DMS79 treated with DMSO at 0.1 percent for 48 hours (cell line): ENCODE measurements around the gene CCR9.
"Not testable (repeated sequence)": the region's sequence is repeated elsewhere in the genome, so short reads cannot be mapped to it uniquely, and the experiment has no call there.

Experiments
- DNase-seq: peaks from one replicate; lab custom pipeline; 2025; lab: John Stamatoyannopoulos, UW

Gene CCR9, protein sequence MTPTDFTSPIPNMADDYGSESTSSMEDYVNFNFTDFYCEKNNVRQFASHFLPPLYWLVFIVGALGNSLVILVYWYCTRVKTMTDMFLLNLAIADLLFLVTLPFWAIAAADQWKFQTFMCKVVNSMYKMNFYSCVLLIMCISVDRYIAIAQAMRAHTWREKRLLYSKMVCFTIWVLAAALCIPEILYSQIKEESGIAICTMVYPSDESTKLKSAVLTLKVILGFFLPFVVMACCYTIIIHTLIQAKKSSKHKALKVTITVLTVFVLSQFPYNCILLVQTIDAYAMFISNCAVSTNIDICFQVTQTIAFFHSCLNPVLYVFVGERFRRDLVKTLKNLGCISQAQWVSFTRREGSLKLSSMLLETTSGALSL

DNA sequence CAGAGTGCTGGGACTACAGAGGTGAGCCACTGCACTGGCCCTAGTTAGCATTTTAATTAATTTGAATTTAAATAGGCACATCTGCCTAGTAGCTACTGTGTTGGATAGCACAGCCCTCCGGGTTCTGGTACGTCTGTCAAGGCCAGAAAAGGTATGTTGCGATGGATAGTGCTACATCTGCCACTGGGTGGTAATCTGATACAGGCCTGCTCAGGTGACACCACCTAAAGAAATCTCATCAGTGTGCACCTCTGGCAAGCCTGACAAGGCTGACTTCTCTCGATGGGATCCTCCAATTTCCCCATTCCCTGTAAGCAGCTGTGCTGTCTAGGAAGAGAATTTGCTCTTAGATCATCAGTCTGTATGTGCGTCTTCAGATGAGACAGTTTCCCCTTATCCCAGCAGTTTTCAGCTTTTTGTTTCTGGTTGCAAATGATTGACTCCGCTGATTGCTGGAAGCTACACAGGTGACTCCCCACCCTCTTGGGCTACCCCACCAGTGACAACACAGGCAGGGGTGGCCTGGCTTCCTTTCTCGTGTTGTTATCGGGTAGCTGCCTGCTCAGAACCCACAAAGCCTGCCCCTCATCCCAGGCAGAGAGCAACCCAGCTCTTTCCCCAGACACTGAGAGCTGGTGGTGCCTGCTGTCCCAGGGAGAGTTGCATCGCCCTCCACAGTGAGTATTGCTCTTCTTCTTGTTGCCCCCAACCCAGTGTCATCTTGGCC, at the start of gene CCR9:
TSS of gene CCR9 (plus strand) at position 565 of the 727 bp plus-strand sequence. CDS start 8,391 bp downstream, outside the sequence.
- DNase-seq, result no peak

DNA sequence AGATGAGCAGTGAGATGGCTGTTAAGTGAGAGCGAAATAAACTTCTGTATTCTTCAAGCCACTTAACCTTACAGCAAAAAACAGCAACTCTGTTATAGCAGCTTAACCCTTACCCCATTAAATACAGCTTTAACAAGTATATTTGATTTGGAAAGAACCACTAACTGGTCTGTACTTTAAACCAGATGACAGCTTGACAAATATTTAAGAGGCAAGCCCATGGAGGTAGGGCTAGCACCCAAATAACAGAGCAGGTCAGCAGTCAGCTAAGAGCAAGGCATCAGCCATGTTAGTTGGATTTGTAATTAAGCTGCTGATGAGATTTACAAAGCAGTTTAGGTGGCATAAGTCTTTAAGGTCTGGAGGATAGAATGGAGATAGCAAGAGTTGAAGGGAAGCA, 47.9 kb upstream of the CCR9 start:
- DNase-seq, result no peak

DNA sequence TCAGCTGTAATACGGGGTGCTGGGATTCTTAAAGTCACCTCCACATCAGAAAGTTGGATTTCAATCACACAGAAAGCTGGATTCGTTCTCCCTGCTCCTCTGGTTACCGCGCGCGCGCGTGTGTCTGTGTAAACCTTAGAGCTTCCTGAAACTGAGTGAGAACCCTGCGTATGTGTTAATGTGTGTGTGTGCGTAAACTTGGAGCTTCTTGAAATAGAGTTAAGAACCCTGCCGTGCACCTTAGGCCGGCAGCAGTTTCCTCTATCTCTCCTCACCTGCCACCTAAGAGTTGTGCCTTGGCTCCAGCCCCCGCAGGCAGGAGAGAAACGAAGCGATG, 45.0 kb upstream of the CCR9 start:
- no peak for DNase-seq

DNA sequence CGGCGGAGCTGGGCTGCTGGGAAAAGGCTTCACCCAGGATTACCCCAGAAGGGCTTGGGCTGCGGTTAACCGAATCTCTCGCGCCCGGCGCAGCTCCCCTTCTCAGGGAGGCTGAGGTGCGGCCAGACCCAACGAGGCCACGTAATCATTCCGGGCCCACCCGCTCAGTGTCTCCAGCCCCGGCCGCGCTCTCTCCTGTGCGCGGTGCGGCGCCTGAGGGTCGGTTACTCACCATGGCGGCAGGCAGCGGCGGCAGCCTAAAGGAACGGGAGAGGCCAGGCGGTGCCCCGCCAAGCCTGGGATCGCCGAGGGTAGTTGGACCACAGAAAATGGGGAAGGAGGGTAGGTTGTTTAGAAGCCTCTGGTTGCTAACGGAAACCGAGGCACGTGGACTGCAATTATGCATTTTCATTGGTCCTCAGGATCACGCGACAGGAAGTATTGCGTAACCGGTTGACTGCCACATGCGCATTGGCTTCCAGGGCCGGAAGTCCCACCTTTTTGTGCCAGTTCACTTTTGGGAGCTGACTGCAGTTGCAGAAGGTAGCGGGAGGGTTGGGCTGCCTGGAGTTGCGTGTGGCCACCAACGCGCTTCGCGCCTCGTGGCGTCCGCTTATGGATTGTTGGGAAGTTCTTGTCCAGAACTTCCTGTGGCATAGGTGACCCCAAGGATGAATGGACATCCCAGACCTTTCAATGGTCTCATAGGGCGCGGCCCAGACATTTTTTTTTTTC, 44.4 kb upstream of the CCR9 start, which contains the start of gene LZTFL1:
TSS of gene LZTFL1 (minus strand) at position 363 of the 735 bp plus-strand sequence. CDS start at position 235, 128 bp downstream.
- peak; percentile 77 for DNase-seq

DNA sequence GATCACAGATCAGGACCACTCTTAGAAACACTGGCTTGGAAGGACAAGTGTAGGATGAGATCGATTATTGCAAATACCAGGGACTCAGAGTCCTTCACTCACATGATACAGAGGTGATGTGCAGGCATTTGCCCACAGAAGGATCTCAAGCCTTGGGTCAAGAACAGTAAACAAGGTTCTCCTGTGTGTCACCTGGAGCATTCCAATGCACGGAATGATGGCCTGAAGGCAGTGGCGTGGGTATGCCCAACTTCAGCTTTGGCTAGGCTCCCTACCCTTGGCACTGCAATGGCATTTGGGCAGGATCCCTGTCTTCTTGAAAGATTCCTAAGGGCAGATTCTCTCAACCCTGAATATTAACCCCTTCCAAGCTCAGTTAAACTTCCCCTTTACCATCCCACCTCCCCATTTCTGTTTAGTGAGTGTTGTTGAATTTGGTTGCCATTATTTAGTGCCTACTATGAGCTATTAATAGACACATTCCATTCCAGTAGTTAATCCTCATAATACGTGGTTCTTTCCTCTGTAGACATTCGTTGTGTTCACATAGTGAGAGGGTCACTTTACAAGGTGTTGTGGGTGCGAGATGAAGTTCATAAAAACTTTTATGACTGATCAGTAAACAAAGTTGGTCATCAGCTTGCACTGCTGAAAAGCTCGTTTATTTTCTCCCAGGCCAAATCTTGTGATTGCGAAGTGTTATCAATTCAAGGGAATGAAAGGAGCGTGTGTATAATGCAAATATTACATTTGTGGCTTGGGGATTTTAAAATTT, 43.3 kb upstream of the CCR9 start:
- no peak for DNase-seq

DNA sequence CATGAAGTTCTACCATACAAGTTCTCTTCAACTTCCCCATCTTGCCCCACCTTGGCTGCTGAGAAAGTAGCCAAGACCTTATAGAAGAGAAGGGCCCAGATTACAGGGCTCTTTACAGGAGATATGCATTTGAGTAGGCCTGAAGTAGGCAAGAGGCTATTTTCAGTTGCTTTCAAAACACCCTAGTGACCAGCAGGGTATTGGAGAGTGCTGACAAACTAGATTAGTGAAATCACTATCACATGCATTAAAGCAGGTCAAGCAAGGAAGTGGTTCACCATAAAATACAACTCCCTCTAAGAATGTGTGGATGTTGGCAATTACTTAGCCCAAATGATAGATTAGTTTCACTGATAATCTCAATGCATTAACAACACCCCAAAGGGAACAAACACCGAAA, 41.7 kb upstream of the CCR9 start:
- DNase-seq, result no peak

DNA sequence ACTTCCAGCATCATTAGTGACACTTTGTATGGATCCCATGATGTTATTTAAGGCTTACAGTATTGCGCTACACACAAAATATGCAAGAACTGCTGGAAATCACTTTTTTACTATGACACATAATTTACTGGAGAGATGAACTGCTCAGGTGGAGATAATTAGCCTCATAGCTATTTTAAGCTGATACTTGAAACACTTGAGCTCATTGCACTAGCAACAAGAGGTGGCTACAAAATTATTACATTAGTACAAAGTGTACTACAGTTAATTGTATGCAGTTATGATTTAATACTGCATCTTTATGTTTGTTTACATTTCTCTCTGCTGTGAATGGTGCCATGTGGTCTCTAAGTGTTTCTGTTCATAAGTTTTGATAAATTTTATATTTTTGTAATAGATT, 38.0 kb upstream of the CCR9 start:
- DNase-seq, result no peak

DNA sequence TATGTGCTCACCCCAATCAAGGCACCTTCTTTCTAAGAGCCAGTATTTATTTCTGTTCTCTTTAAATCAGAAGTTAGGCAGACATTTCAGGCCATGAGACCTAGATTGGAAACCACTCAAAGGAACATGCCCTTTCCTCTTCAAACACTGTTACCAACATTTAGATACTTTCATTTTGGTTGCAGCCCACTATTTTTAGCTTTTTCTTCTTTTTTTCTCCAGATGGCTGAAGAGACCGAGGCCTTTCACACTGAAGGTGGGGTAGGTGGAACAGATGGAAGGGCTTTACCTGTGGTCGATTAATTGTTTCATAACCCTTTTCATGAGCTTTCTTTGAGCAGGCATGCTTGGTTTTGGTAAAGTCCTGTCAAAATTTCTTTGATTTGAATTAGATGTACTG, 33.5 kb upstream of the CCR9 start:
- no peak for DNase-seq

DNA sequence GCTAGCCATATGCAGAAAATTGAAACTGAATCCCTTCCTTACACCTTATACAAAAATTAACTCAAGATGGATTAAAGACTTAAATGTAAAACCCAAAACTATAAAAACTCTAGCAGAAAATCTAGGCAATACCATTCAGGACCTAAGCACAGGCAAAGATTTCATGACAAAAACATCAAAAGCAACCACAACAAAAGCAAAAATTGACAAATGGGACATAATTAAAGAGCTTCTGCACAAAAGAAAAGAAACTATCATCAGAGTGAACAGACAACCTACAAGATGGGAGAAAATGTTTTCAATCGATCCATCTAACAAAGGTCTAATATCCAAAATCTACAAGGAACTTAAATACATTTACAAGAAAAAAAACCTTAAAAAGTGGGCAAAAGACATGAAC, 30.0 kb upstream of the CCR9 start:
- DNase-seq, result not testable (repeated sequence)

DNA sequence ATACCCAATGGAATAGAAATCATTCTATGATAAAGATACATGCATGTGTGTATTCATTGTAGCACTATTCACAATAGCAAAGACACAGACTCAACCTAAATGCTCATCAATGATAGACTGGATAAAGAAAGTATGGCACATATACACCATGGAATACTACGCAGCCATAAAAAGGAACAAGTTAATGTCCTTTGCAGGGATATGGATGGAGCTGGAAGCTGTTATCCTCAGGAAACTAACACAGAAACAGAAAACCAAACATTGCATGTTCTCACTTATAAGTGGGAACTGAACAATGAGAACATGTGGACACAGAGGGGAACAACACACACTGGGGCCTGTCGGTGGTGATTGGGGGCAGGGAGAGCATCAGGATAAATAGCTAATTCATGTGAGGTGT, 29.3 kb upstream of the CCR9 start:
- DNase-seq, result not testable (repeated sequence)

DNA sequence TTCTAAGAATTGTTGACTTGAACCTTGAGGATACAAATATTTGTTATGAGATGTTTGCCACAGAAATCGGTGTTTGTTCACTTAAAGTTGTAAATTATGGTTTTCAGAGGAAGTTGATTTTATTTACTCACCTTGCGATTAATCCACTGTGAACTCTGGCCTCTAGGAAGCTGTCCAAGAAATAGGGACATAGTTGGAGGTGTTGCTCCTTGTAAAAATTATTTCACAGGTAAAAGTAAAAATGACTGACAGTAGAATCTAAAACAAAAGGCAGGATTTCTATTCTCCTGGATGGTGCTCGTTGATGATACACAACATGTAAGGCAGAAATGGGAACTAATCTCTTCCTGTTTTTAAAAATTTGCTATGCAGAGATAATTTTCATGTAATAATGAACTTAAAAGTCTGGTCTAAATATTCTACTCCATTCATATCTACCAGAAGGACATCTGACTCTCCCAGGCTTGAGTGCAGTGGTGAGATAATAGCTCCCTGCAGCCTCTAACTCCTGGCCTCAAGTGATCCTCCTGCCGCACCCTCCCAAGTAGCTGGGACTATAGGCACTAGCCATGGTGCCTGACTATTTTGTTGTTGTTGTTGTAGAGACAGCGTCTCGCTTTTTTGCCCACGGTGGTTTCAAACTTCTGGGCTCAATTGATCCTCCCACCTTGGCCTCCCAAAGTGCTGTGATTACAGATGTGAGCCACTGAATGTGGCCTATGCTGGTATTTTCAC, 27.4 kb upstream of the CCR9 start:
- DNase-seq, result no peak

DNA sequence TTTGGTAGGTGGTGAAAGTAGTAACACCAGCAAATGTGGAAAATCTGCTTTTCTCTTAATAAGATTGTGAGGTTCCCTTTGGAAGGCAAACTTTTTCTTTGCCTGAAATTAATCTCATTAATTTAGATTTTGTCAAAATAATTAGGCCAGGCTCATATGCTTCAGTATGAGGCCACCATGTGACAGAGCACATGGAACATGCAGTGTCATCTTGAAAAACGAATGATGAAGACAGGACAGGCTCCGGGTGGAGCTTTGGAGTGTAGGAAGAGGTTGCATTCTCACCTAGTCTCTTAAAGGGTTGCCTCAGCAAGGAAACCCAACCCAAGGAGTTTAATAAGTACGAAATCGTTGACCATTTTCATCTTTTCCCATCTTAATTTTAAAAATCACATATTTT, 25.9 kb upstream of the CCR9 start:
- DNase-seq, result no peak

DNA sequence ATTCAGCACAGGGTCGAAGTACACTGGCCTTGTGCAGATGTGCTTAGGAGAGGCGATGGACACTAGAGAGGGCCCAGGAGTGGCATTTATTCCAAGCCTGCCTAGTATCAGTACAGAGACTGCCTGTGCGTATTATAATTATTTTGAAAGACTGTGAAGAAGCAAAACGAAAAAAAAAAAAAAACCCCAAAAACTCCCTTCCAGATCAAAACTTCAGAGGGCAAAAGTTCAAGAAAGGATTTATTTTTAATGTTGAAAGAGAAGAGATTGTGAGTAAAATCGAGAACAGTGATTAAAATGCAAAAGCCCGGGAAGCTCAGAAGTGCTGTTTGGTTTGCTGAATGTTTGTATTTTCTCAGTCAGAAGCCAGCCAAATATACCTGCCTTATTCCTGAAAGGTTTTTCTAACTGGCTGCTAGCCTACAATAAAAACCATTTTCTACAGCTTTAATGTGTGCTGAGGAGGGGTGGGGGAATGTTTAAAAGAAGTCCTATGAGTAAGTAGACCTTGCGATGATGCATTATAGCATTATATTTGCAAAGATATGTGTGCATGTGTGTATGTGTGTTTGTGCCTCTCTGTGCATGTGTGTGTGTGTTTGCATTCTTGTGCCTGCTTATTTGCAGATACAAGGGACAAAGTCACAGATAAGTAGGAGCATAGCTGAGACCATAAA, 25.2 kb upstream of the CCR9 start:
- DNase-seq, result no peak

DNA sequence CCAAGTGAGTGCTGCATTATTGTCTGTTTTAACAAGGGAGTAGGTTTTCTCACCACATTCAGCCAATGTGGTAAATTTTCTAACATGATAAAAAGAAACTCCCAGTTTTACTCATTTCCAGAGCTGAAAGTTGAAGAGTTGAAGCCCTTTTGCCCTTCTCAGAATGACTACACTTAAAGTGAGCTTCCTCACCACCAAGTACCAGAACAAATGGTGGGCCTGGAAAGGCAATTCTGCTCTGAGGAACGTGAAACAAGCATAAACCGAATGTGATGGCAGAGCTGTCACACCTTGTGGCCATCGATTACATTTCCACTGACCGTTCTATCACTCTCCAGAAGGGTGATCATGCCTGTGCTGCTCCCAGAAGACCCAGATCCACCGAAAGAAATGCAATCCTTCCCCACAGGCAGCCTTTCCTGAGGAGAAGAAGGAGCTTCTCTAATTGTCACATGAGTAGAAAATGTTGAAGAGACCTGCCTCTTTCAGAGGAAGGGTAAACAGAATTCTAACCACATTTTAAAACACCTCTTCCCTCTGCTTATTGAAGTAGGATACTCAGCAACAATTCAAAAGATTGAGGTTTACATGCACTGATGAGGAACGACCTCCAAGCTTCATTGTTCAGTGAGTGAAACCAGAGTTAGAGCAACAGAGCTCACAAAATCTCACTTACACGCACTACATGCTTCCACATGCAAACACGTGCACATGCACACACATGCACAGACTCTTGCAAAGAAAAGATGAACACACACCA, 21.4 kb upstream of the CCR9 start:
- DNase-seq, result peak; percentile 27

DNA sequence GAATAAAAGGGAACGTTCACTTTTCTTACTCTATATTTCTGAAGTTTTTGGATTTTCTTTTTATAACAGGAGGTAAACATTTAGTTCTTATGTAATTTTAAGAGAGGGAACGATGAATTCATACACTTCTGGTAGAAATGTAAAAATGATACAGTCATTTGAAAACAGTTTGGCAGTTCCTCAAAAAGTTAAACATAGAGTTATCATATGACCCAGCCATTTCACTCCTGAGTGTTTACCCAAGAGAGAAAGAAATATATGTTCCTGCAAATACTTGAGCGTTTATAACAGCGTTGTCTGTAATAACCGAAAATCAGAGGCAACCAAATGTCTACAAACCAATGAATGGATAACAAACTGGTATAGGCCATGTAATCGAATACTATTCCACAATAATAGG, 20.8 kb upstream of the CCR9 start:
- no peak for DNase-seq

DNA sequence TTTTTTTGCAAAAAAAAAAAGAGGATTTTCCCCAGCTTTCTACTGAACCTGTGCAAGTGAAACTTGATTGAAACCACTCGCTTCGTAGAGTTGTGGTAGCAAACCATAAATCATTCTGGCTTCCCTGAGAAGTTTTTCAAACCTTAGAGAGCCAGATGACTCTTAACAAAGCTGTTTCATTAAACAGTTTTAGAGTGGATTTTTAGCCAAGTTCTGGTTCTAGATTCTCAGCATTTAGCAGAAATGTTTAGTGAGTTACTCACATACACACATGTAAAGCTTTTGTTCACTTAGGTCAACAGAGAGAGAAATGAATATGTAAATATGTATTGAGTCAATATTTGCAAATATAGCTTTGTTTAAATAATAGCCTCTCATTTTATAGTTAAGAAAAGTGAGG, 18.1 kb upstream of the CCR9 start:
- no peak for DNase-seq

DNA sequence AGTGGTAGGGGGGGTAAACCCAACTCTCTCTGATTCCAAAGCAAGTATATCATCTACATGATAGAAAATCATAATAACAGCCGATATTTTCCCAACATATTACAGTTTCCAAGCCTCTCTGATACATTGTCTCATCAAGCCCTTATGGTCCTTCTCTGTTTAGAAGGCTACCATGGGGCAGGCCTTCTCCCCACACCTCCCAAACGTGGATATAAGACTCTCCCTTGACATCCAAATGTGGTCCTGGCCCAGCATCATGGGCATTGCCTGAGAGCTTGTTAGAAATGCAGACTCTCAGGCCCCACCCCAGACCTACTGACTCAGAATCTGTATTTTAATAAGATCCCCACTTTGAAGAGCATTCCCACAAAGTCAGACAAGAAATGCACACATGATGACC, 17.7 kb upstream of the CCR9 start:
- no peak for DNase-seq

DNA sequence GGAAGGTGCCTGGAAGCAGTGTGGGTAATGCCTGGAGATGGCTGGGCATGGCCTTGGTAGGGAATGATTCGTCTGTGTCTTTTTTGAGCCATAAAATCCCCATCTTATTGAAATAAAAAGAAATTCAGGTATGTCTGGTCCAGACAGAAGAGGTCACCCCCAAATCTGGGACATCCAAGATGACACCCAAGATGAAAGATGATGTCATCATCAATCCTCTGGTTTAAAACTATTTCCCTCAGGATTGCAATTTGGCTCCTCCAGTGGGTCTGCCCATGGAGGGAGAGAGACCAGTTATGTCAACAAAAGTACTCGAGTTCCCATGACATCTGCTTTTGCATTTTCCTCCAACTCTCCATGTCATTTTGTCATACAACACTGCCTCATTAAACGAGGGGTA, 16.7 kb upstream of the CCR9 start:
- DNase-seq, result no peak

DNA sequence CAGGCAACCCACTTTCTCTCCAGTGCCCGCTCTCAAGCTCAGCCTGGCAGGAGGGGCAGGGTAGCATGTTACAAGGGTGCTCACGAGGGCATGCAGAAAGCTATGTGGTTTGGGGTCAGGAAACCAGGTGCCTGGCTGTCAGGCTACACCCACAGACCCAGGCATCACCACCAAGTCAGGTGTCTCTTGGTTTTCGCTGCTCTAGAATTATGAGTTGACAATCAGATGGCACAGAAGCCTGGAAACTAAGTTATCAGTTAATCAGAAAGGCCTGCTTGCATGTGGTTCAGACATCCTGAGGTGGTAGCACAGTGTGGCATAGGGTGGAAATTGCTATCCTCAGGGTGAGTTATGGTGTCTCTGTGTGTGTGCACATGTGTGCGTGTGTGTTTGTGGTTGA, 16.2 kb upstream of the CCR9 start:
- DNase-seq, result no peak

DNA sequence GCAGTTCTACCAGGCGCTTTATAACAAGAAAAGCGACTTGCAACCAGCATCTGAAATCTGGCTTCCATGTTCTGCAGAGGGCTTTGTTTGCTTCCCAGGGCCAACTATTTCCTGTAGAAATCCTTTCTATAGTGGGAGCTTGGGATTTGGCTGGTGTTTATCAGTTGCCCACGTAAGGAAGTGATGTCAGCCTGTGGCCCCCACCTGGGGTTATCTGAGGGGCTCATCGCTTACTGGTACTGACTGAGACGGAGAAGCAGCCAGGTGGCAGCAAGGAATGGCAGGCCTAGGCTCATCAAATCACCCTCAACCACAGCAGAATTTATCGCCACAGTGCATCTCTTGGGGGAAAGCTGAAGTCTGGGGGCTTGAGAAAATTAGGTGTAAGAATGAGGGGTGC, 14.6 kb upstream of the CCR9 start:
- DNase-seq, result no peak
